Activated T-helper 17 cell treated with anti-CD3 and anti-CD28 coated beads, Interleukin-2, amount 50 U/mL, for 72 hours (primary cell): ENCODE results near the gene MN1. TPM values are rescaled to one million over a fixed set of nuclear protein-coding genes. Genes with fewer than 3 reads are reported as not detected.

Experiments
- ATAC-seq: fragments of 150-1000 bp; cut with Tn5 transposase; replicated peaks from 2 replicates; pipeline ENCODE4 v1.10.0; 2021; ENCODE audit warnings: mild to moderate bottlenecking, moderate library complexity
- H3K27ac Mint-ChIP-seq: one replicate; pipeline ENCODE4 v1.8.0; 2022; ENCODE audit warnings: mixed read lengths
- H3K27me3 Mint-ChIP-seq: one replicate; pipeline ENCODE4 v1.8.0; 2022; ENCODE audit warnings: mixed read lengths
- H3K36me3 Mint-ChIP-seq: one replicate; pipeline ENCODE4 v1.8.0; 2022; ENCODE audit warnings: low read depth, mild to moderate bottlenecking, mixed read lengths
- H3K4me1 Mint-ChIP-seq: one replicate; pipeline ENCODE4 v1.8.0; 2022; ENCODE audit warnings: mixed read lengths
- H3K4me3 Mint-ChIP-seq: one replicate; pipeline ENCODE4 v1.8.0; 2022; ENCODE audit warnings: mild to moderate bottlenecking, mixed read lengths
- H3K9me3 Mint-ChIP-seq: one replicate; pipeline ENCODE4 v1.8.0; 2022; ENCODE audit warnings: mixed read lengths
- total RNA-seq, 2 donors: library from RNA; stranded (reverse); gene quantifications; one replicate each; pipeline ENCODE4 v1.2.3, GENCODE V29; 2022

Gene MN1
- total RNA-seq, 2 donors from 2014 or later, result 0.13 TPM

- Mint-ChIP-seq H3K27ac (no peak overlapping the region), H3K4me3 (no peak overlapping the region), H3K27me3 (peaks cover 17% of the 10 kb centered on the region), H3K9me3 (peaks cover 4% of the 10 kb centered on the region), H3K4me1 (no peaks in the 10 kb centered on the region), H3K36me3 (no peaks in the 10 kb centered on the region)
- ATAC-seq, result no peak
Observed at GRCh38 chr22:27724157-27724556, 77.4 kb downstream of the MN1 start.

GRCh38 chr22:27723708-27724107 lies 77.8 kb downstream of the MN1 start:
- Mint-ChIP-seq H3K27me3 (peaks cover 17% of the 10 kb centered on the region), H3K4me3 (no peak overlapping the region), H3K9me3 (peaks cover 4% of the 10 kb centered on the region), H3K4me1 (no peaks in the 10 kb centered on the region), H3K36me3 (no peaks in the 10 kb centered on the region), H3K27ac (no peak overlapping the region)
- no peak for ATAC-seq

DNA sequence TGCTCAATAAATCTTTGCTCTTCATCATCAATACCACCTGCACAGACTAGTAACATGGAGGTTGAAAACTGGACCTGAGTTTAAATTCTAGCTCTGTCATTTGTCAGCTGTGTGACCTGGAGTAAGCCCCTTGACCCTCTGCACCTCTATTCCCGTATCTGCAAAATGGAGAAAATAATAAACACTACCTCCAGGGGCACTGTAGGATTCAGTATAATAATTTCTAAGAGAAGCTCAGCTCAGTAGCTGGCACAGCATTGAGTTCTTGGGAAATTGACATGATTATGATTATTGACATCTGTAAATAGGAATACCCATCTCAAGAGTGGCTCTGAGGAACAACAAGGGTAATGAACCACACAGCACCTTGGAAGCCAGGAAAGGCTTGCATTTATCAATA lies 78.4 kb downstream of the MN1 start:
- H3K9me3 Mint-ChIP-seq, result peaks cover 4% of the 10 kb centered on the region
- peaks cover 19% of the 10 kb centered on the region for H3K27me3 Mint-ChIP-seq
- ATAC-seq, result no peak
- no peaks in the 10 kb centered on the region for H3K36me3 Mint-ChIP-seq
- no peaks in the 10 kb centered on the region for H3K4me1 Mint-ChIP-seq
- no peak overlapping the region for H3K27ac Mint-ChIP-seq
- H3K4me3 Mint-ChIP-seq, result no peak overlapping the region

DNA sequence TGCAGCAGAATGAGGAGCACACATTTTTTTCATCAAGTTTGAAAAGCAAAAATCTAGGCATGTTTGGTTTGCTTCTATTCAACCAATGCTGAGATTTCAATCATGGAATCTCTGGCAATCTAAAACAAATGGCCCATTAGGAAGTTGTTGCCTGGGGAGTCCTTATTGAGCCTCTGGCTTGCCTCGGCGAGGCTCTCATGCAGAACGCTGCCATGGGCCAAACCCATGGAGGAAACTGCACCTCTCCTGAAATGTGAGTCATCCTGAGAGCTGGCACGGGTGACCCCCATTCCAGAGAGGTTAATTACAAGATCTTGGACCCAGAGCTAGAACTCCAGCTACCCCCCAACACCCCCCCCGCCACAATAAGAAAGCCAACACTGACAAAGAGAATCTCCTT lies 80.7 kb downstream of the MN1 start:
- ATAC-seq, result no peak
- Mint-ChIP-seq H3K27me3 (peaks cover 20% of the 10 kb centered on the region), H3K9me3 (peaks cover 9% of the 10 kb centered on the region), H3K4me1 (no peaks in the 10 kb centered on the region), H3K36me3 (no peaks in the 10 kb centered on the region), H3K27ac (no peak overlapping the region), H3K4me3 (no peak overlapping the region)

- Mint-ChIP-seq H3K36me3 (no peaks in the 10 kb centered on the region), H3K9me3 (peaks cover 7% of the 10 kb centered on the region), H3K27me3 (peaks cover 19% of the 10 kb centered on the region), H3K4me3 (no peak overlapping the region), H3K4me1 (no peaks in the 10 kb centered on the region), H3K27ac (no peak overlapping the region)
- no peak for ATAC-seq
Observed at GRCh38 chr22:27719535-27720227, 81.9 kb downstream of the MN1 start.

- Mint-ChIP-seq H3K27me3 (peaks cover 23% of the 10 kb centered on the region), H3K4me1 (no peaks in the 10 kb centered on the region), H3K36me3 (no peaks in the 10 kb centered on the region), H3K27ac (no peak overlapping the region), H3K9me3 (peaks cover 7% of the 10 kb centered on the region), H3K4me3 (no peak overlapping the region)
- ATAC-seq, result no peak
Observed at GRCh38 chr22:27719036-27719347, 82.6 kb downstream of the MN1 start.

- Mint-ChIP-seq H3K27ac (no peak overlapping the region), H3K4me1 (no peaks in the 10 kb centered on the region), H3K36me3 (no peaks in the 10 kb centered on the region), H3K9me3 (peaks cover 7% of the 10 kb centered on the region), H3K27me3 (peaks cover 22% of the 10 kb centered on the region), H3K4me3 (no peak overlapping the region)
- ATAC-seq, result no peak
Observed at GRCh38 chr22:27718186-27719035, 83.1 kb downstream of the MN1 start.

DNA sequence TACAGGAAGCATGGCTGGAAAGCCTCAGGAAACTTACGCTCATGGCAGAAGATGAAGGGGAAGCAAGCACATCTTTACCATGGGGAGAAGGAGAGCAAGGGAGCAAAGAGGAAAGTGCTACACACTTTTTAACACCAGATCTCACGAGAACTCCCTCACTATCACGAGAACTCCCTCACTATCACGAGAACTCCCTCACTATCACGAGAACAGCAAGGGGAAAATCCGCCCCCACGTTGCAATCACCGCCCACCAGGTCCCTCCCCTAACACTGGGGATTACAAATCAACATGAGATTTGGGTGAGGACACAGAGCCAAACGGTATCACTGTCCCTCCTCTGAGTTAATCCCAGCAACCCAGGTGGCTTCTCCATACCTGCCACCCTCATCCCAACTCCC lies 84.5 kb downstream of the MN1 start:
- Mint-ChIP-seq H3K27me3 (peaks cover 27% of the 10 kb centered on the region), H3K4me3 (no peak overlapping the region), H3K36me3 (no peaks in the 10 kb centered on the region), H3K9me3 (peaks cover 7% of the 10 kb centered on the region), H3K27ac (no peak overlapping the region), H3K4me1 (no peaks in the 10 kb centered on the region)
- ATAC-seq, result no peak

DNA sequence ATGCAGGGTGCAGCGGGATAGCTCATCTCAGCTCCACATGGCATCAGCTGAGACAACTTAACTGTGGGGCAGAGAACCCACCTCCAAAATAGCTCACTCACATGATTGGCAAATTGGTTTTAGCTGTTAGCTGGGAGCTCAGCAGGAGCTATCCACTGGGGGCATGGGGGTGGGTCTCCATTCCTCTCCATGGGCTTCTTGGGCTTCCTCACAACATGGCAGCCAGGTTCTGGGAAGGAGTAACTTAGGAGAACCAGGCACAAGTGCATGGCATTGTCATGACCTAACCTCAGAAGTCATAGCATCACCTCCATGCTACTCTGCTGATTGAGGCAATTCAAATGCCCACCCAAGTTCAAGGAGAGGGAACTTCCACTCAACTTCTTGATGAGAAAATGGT lies 85.5 kb downstream of the MN1 start:
- peaks cover 7% of the 10 kb centered on the region for H3K9me3 Mint-ChIP-seq
- peaks cover 30% of the 10 kb centered on the region for H3K27me3 Mint-ChIP-seq
- H3K36me3 Mint-ChIP-seq, result no peaks in the 10 kb centered on the region
- no peaks in the 10 kb centered on the region for H3K4me1 Mint-ChIP-seq
- no peak overlapping the region for H3K4me3 Mint-ChIP-seq
- no peak for ATAC-seq
- no peak overlapping the region for H3K27ac Mint-ChIP-seq

DNA sequence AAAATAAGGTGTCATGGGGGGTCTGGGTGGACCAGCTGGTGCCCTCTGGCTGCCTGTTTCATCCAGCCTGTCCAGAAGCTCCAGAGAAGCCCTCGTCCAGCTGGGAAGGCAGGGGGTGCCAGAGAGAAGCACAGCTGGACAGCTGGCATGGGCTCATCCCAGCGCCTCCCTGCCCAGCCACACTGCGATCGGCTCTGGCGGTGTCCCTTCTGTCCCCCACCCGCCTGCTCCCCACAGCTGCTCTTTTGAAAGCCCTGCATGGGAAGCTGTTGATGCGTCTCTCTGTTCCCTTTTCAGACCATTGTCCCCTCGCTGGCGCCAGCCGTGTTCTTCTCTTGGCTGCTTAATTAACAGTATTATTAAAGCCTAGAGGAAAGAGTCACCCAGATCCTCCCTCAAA lies 86.5 kb downstream of the MN1 start:
- H3K9me3 Mint-ChIP-seq, result peaks cover 7% of the 10 kb centered on the region
- H3K36me3 Mint-ChIP-seq, result no peaks in the 10 kb centered on the region
- peaks cover 38% of the 10 kb centered on the region for H3K27me3 Mint-ChIP-seq
- ATAC-seq, result no peak
- H3K4me3 Mint-ChIP-seq, result no peak overlapping the region
- no peaks in the 10 kb centered on the region for H3K4me1 Mint-ChIP-seq
- no peak overlapping the region for H3K27ac Mint-ChIP-seq

GRCh38 chr22:27714068-27714467 lies 87.5 kb downstream of the MN1 start:
- no peak for ATAC-seq
- H3K9me3 Mint-ChIP-seq, result peaks cover 7% of the 10 kb centered on the region
- H3K4me3 Mint-ChIP-seq, result no peak overlapping the region
- no peak overlapping the region for H3K27ac Mint-ChIP-seq
- peaks cover 45% of the 10 kb centered on the region for H3K27me3 Mint-ChIP-seq
- no peaks in the 10 kb centered on the region for H3K4me1 Mint-ChIP-seq
- H3K36me3 Mint-ChIP-seq, result no peaks in the 10 kb centered on the region

DNA sequence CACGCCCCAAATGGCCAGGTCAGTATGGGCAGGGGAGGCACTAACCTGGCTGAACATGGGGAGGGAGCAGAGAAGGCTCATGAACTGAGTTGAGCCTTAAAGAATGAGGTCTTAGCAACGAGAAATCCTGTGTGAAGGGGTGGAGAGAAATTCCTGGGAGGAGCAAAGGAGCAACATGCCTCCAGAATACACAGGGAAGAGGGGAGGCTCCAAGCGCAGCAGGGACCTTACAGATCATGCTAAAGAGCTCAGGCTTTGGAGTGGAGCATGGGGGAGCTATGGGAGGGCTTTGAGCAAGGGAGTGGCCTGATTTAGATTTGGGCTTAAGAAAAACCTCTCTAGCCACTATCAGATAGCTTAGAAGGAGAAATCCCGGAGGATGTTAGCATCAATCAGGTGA lies 88.1 kb downstream of the MN1 start:
- no peak overlapping the region for H3K27ac Mint-ChIP-seq

DNA sequence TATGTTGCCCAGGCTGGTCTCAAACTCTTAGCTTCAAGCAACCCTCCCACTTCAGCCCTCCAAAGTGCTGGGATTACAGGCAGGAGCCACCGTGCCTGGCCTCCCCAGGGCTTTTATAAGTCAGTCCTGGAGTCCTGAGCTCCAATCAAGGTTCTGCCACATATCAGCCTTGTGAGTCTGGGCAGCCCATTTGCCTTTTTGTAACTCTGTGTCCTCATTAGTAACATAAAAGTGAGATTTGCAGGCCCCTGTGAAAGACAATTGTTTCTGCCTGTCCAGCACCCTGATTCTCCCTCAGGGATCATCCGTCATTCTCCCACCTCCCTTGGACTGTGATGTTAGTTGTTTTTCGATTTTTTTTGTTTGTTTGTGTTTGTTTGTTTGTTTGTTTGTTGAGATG lies 89.8 kb downstream of the MN1 start:
- no peak overlapping the region for H3K27ac Mint-ChIP-seq
- H3K4me1 Mint-ChIP-seq, result no peaks in the 10 kb centered on the region
- no peaks in the 10 kb centered on the region for H3K36me3 Mint-ChIP-seq
- no peak overlapping the region for H3K4me3 Mint-ChIP-seq
- peaks cover 37% of the 10 kb centered on the region for H3K27me3 Mint-ChIP-seq
- H3K9me3 Mint-ChIP-seq, result peaks cover 7% of the 10 kb centered on the region
- ATAC-seq, result no peak

More for the DNA sequence above, 88.1 kb downstream of the MN1 start:
- no peak for ATAC-seq
- Mint-ChIP-seq H3K9me3 (peaks cover 7% of the 10 kb centered on the region), H3K27me3 (peaks cover 42% of the 10 kb centered on the region), H3K4me1 (no peaks in the 10 kb centered on the region), H3K4me3 (no peak overlapping the region), H3K36me3 (no peaks in the 10 kb centered on the region)

GRCh38 chr22:27711012-27711411 lies 90.5 kb downstream of the MN1 start:
- ATAC-seq, result no peak
- Mint-ChIP-seq H3K4me1 (no peaks in the 10 kb centered on the region), H3K4me3 (no peak overlapping the region), H3K36me3 (no peaks in the 10 kb centered on the region), H3K9me3 (peaks cover 3% of the 10 kb centered on the region), H3K27ac (no peak overlapping the region), H3K27me3 (peaks cover 37% of the 10 kb centered on the region)

- H3K27me3 Mint-ChIP-seq, result peaks cover 34% of the 10 kb centered on the region
- peak; percentile 24 for ATAC-seq
- H3K27ac Mint-ChIP-seq, result no peak overlapping the region
- H3K4me1 Mint-ChIP-seq, result no peaks in the 10 kb centered on the region
- H3K36me3 Mint-ChIP-seq, result no peaks in the 10 kb centered on the region
- no peak overlapping the region for H3K4me3 Mint-ChIP-seq
- H3K9me3 Mint-ChIP-seq, result no peaks in the 10 kb centered on the region
Observed at GRCh38 chr22:27709919-27710675, 91.5 kb downstream of the MN1 start.
